ENCODE data around the gene TRAF1. TPM values are rescaled to one million over a fixed set of nuclear protein-coding genes. Genes with fewer than 3 reads are reported as not detected.
"Not testable (repeated sequence)": the region's sequence is repeated elsewhere in the genome, so short reads cannot be mapped to it uniquely, and the experiment has no call there.

TRAF1 gene, protein sequence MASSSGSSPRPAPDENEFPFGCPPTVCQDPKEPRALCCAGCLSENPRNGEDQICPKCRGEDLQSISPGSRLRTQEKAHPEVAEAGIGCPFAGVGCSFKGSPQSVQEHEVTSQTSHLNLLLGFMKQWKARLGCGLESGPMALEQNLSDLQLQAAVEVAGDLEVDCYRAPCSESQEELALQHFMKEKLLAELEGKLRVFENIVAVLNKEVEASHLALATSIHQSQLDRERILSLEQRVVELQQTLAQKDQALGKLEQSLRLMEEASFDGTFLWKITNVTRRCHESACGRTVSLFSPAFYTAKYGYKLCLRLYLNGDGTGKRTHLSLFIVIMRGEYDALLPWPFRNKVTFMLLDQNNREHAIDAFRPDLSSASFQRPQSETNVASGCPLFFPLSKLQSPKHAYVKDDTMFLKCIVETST
- total RNA-seq = 10 to 100 TPM in 1 of 4 donors, 1 to 10 TPM in 3; 1.2 to 14.3 (median 7.1) TPM

DNA sequence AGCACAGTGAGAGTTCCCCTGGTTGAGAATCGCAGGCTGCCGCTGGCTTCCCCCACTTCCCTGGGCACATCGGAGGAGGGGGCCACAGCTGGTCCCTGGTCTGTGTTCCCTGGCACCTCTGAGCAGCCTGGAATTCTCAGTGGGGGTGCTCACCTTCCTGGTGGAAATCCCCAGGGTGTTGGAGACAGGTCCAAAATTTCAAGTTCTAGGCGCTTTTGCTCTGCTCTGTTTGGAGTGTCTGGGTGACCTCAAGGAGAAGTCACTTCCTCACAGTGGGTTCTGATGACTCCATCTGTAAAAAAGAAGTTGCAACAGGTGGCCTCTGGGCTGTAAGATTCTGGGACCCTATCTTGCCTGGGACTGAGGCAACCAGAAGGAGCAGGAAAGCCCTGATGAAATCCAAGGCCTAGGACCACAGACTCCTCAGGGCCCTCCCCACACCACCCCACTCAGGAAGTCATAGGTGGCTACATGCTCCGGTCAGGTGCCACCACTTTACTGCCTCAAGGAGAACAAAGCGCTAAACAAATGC, at the start of gene TRAF1:
Gene TRAF1, minus strand, starts transcription at position 400 of the 532 bp plus-strand sequence. CDS start 721 bp downstream, outside the sequence.
- ATAC-seq = no peak
- H3K4me1 ChIP-seq = peaks cover 0 to 61% (median 20%) of the 10 kb centered on the region in 3 donors
- no peaks in the 10 kb centered on the region for H3K27me3 ChIP-seq
- WGBS, 2 donors (ENCODE audit: low coverage in 1 of 2) = 83 to 100% methylated on average over 1 to 2 of the region's 6 CpGs
- H3K36me3 ChIP-seq = no peaks in the 10 kb centered on the region
- TF ChIP-seq POLR2A (IDR thresholded peaks at IDR 0.05) (no peak), EP300 (IDR thresholded peaks at IDR 0.05) (no peak), POLR2AphosphoS5 (IDR thresholded peaks at IDR 0.05) (no peak)
- TF ChIP-seq, protein P1, sequence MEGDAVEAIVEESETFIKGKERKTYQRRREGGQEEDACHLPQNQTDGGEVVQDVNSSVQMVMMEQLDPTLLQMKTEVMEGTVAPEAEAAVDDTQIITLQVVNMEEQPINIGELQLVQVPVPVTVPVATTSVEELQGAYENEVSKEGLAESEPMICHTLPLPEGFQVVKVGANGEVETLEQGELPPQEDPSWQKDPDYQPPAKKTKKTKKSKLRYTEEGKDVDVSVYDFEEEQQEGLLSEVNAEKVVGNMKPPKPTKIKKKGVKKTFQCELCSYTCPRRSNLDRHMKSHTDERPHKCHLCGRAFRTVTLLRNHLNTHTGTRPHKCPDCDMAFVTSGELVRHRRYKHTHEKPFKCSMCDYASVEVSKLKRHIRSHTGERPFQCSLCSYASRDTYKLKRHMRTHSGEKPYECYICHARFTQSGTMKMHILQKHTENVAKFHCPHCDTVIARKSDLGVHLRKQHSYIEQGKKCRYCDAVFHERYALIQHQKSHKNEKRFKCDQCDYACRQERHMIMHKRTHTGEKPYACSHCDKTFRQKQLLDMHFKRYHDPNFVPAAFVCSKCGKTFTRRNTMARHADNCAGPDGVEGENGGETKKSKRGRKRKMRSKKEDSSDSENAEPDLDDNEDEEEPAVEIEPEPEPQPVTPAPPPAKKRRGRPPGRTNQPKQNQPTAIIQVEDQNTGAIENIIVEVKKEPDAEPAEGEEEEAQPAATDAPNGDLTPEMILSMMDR (IDR thresholded peaks at IDR 0.05) = no peak
- H3K4me3 ChIP-seq = no peak within 1 kb of the TSS
- peak within 1 kb of the TSS in 3 of 4 donors; percentile 87 to 98 (median 95) for H3K27ac ChIP-seq
- no peaks in the 10 kb centered on the region for H3K9me3 ChIP-seq

DNA sequence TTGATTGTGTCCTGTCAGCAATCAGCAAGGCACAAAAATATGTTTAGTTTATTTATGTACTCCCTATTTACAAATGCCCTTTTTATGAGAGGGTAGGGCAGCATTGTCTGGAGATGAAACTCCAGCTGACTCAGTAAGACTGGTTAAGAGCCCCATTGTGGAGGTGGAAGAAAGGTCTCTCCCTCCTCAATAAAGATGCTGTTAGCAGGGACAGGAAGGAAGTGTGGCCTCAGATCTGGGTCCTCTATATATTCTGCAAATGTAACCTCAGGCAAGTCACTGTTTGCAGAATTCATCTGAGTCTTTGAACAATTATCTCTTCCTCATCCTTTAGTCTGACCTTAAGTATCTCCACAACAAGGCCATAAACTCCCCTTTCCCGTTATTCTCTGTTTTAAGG, 48.3 kb upstream of the TRAF1 start:
- Histone ChIP-seq H3K27ac (no peak overlapping the region), H3K9me3 (no peaks in the 10 kb centered on the region), H3K4me1 (peaks cover 0 to 6% (median 0%) of the 10 kb centered on the region in 3 donors), H3K36me3 (peaks cover 0 to 19% of the 10 kb centered on the region in 2 donors), H3K27me3 (no peaks in the 10 kb centered on the region), H3K4me3 (no peak overlapping the region)
- no peak for ATAC-seq
- 69 to 100% methylated on average over 1 of the region's 1 CpG for WGBS, 2 donors (ENCODE audit: low coverage in 1 of 2)
- TF ChIP-seq EP300 (IDR thresholded peaks at IDR 0.05) (no peak), POLR2A (IDR thresholded peaks at IDR 0.05) (no peak), POLR2AphosphoS5 (IDR thresholded peaks at IDR 0.05) (no peak)
- TF ChIP-seq, protein P1 (IDR thresholded peaks at IDR 0.05) = no peak

DNA sequence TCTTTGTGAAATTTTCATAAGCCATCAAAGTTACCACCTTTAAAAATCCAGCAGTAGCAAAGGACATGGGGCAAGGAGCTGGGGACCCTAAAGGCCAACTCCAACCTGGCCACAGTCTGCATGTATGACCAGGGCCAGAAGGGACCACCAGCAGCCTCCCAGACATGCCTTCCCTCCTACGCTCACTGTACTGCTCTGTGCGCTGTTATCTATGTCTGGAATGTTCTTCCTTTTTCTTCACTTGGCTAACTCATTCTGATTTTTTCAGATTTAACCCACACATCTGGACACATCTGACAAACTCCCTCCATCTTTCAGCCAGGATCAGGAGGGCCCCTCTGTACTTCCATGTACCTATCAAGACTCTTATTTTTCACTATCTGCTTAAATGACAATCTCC, 47.6 kb upstream of the TRAF1 start:
- Histone ChIP-seq H3K27ac (no peak overlapping the region), H3K27me3 (no peaks in the 10 kb centered on the region), H3K4me1 (peaks cover 0 to 6% (median 0%) of the 10 kb centered on the region in 3 donors), H3K4me3 (no peak overlapping the region), H3K9me3 (no peaks in the 10 kb centered on the region), H3K36me3 (peaks cover 0 to 12% of the 10 kb centered on the region in 2 donors)
- WGBS, 2 donors (ENCODE audit: low coverage in 1 of 2) = 84 to 100% methylated on average over 2 of the region's 2 CpGs
- no peak for ATAC-seq
- TF ChIP-seq POLR2A (IDR thresholded peaks at IDR 0.05) (no peak), EP300 (IDR thresholded peaks at IDR 0.05) (no peak)

DNA sequence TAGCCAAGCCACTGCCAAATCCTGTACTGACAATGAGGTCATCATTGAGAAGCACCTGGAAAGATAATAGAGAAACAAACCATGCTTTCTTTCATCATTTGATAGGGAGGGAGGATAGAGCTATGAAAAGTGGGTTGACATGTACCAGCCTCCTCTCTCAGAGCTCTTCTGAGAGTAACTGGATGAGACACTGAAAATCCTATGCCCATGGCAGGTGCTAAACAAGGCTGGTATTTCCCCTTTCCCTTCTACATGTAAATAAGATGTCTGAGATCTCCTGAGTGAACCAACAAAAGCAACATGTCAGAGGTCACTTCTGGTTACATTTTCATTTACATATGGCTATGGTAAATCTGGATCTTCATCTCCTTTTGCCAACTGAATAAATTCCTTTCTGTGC, 45.3 kb upstream of the TRAF1 start:
- Histone ChIP-seq H3K36me3 (peaks cover 0 to 7% of the 10 kb centered on the region in 2 donors), H3K4me1 (peaks cover 0 to 9% (median 0%) of the 10 kb centered on the region in 3 donors), H3K27me3 (no peaks in the 10 kb centered on the region), H3K4me3 (no peak overlapping the region), H3K27ac (no peak overlapping the region), H3K9me3 (no peaks in the 10 kb centered on the region)
- TF ChIP-seq, protein P1 (IDR thresholded peaks at IDR 0.05) = no peak
- TF ChIP-seq EP300 (IDR thresholded peaks at IDR 0.05) = no peak
- TF ChIP-seq POLR2AphosphoS5 (IDR thresholded peaks at IDR 0.05) = no peak
- no peak for TF ChIP-seq POLR2A (IDR thresholded peaks at IDR 0.05)
- no peak for ATAC-seq

DNA sequence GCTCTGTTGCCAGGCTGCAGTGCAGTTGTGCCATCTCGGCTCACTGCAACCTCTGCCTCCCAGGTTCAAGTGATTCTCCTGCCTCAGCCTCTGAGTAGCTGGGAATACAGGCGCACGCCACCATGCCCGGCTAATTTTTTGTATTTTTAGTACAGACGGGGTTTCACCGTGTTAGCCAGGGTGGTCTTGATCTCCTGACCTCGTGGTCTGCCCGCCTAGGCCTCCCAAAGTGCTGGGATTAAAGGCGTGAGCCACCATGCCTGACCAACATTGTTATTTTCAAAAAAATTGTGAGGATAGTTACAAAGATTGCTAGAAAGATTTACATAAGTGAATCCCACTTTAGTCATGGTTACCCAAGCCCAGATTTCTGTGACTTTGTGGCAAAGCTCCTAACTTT, 44.9 kb upstream of the TRAF1 start:
- peaks cover 0 to 13% (median 4%) of the 10 kb centered on the region in 3 donors for H3K4me1 ChIP-seq
- not testable (repeated sequence) for H3K27ac ChIP-seq, H3K27me3 ChIP-seq, H3K36me3 ChIP-seq, H3K9me3 ChIP-seq, H3K4me3 ChIP-seq, ATAC-seq
- WGBS, 2 donors (ENCODE audit: low coverage in 1 of 2) = 99 to 100% methylated on average over 7 to 8 of the region's 9 CpGs

DNA sequence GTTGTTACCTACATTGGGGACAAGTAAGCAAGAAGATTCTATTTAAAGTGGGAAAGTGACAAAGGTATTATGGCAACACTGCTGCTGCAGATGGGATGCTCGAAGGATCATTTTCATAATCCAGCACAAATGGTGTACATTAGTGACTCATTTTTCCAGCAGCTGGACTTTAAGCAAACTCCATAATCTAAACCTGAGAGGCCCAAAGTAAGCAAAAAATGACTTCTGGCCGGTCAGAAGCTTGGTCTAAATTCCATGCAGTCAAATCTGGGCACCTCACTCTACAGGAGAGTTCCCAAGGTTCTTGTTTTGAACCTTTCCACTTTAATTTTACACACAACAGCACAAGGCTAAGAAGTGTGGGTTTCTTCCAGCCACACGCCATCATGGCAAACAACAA, 43.6 kb upstream of the TRAF1 start:
- Histone ChIP-seq H3K36me3 (no peaks in the 10 kb centered on the region), H3K9me3 (no peaks in the 10 kb centered on the region), H3K4me3 (no peak overlapping the region), H3K4me1 (peaks cover under 1 to 24% (median 10%) of the 10 kb centered on the region in 3 donors), H3K27ac (peak overlapping the region in 2 of 4 donors; percentile 28 to 41), H3K27me3 (no peaks in the 10 kb centered on the region)
- WGBS, 2 donors (ENCODE audit: low coverage in 1 of 2) = 37 to 54% methylated on average over 2 to 3 of the region's 3 CpGs
- no peak for ATAC-seq
- TF ChIP-seq EP300 (IDR thresholded peaks at IDR 0.05) (no peak), POLR2A (IDR thresholded peaks at IDR 0.05) (no peak), POLR2AphosphoS5 (IDR thresholded peaks at IDR 0.05) (no peak)
- TF ChIP-seq, protein P1 (IDR thresholded peaks at IDR 0.05) = no peak
